Prostate gland (tissue), 2 donors: ENCODE data around the gene UMODL1.

Source experiments
- POLR2A ChIP-seq: fragments of 450-650 bp; IDR thresholded peaks from one replicate; pipeline ENCODE4 v1.6.1; 2016; ENCODE audit warnings: antibody characterized with exemption, mild to moderate bottlenecking
- POLR2AphosphoS5 ChIP-seq: sonication (generic); formaldehyde crosslinking; IDR thresholded peaks from one replicate; pipeline ENCODE4 v1.6.1; 2017; ENCODE audit warnings: antibody characterized with exemption
- TF ChIP-seq, protein P1 (sequence below), 4 experiments: fragments of 200-600 bp in 2 of 4; fragments of 450-650 bp in 2 of 4; sonication (generic) in 2 of 4; IDR thresholded peaks; 1 replicate in 3 of 4; 2 replicates in 1 of 4; pipeline ENCODE4 v1.5.1; 2016 to 2019; ENCODE audit warnings: antibody characterized with exemption in 4 of 4, mild to moderate bottlenecking in 2 of 4, moderate library complexity in 2 of 4

- TF ChIP-seq, protein P1, sequence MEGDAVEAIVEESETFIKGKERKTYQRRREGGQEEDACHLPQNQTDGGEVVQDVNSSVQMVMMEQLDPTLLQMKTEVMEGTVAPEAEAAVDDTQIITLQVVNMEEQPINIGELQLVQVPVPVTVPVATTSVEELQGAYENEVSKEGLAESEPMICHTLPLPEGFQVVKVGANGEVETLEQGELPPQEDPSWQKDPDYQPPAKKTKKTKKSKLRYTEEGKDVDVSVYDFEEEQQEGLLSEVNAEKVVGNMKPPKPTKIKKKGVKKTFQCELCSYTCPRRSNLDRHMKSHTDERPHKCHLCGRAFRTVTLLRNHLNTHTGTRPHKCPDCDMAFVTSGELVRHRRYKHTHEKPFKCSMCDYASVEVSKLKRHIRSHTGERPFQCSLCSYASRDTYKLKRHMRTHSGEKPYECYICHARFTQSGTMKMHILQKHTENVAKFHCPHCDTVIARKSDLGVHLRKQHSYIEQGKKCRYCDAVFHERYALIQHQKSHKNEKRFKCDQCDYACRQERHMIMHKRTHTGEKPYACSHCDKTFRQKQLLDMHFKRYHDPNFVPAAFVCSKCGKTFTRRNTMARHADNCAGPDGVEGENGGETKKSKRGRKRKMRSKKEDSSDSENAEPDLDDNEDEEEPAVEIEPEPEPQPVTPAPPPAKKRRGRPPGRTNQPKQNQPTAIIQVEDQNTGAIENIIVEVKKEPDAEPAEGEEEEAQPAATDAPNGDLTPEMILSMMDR (IDR thresholded peaks at IDR 0.05): no peak
- no peak for TF ChIP-seq POLR2AphosphoS5
- TF ChIP-seq POLR2A: no peak
These were observed 38.9 kb upstream of the UMODL1 start for GRCh38 chr21:42032266-42032665.
